ENCODE measurements around the gene CRYAA.
"Not testable (repeated sequence)": the region's sequence is repeated elsewhere in the genome, so short reads cannot be mapped to it uniquely, and the experiment has no call there.

The CRYAA gene

GRCh38 chr21:43168708-43169107 is at the start of gene CRYAA:
TSS of gene CRYAA (plus strand) at chr21:43169008. CDS start at chr21:43169100, 92 bp downstream.
- not testable (repeated sequence) for DNase-seq (ENCODE audit: low read depth); H3K4me3 ChIP-seq (ENCODE audit: low read depth, low read length)

GRCh38 chr21:43130094-43130493 is 38.7 kb upstream of the CRYAA start:
- not testable (repeated sequence) for DNase-seq (ENCODE audit: low read depth); H3K4me3 ChIP-seq (ENCODE audit: low read depth, low read length)

- DNase-seq (ENCODE audit: low read depth); H3K4me3 ChIP-seq (ENCODE audit: low read depth, low read length): not testable (repeated sequence)
Observed at GRCh38 chr21:43134520-43134919, 34.3 kb upstream of the CRYAA start.

DNA sequence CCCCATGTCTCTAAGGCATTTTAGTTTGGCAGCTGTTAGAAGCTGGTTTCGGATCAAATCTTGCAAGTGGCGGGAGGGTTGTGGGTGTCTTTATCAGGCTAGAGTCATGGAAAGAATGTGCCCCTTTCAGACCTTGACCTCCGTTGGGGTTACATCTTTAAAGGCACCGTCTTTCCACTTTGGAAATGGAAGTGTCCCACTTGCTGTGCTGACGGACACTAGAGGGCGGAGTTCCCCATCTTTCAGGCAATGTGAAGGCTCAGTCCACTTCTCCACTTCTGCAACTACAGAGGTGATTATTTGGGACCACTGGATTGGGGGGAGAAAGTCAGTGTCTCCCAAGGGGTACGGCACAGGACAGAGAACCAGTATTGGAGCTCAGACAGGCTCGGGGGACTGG is 29.9 kb upstream of the CRYAA start:
- DNase-seq (ENCODE audit: low read depth); H3K4me3 ChIP-seq (ENCODE audit: low read depth, low read length): not testable (repeated sequence)

DNA sequence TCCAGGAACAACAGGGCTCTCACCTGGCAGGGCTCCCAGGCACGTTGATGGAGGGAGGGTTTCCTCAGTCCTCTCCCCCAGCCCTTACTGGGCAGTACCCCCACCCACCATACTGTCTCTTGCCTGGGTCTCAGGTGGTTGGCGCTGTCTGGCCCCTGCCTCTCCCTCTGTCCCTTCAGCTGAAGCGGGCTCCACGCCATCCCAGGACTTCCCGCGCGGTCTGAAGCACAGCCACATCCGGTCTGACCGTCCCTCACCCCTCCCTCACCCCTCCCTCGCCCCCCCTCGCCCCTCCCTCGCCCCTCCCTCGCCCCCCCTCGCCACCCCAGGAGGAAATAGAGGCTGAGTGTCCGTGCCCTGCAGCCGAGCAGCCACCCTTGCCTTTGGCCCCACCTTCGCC is 27.4 kb upstream of the CRYAA start:
- not testable (repeated sequence) for H3K4me3 ChIP-seq (ENCODE audit: low read depth, low read length); DNase-seq (ENCODE audit: low read depth)

GRCh38 chr21:43146637-43147036 is 22.2 kb upstream of the CRYAA start:
- not testable (repeated sequence) for H3K4me3 ChIP-seq (ENCODE audit: low read depth, low read length); DNase-seq (ENCODE audit: low read depth)

DNA sequence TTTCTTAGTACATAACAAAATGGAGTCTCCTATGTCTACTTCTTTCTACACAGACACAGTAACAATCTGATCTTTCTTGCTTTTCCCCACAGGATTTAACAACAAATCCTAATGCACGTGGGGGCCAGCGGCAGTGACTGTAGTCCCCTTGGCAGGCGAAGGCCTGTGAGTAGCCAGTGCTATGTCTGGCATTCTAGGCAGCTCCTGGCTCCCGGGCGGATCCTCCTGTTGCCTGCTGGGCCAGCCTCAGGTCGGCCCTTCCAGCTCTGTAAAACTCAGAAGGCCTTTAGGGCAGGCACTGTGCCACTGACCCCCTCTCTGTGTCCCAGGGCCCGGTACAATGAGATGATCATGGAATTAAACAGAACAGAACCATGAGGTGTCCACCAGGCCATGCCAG is 20.8 kb upstream of the CRYAA start:
- DNase-seq (ENCODE audit: low read depth): not testable (repeated sequence)

DNA sequence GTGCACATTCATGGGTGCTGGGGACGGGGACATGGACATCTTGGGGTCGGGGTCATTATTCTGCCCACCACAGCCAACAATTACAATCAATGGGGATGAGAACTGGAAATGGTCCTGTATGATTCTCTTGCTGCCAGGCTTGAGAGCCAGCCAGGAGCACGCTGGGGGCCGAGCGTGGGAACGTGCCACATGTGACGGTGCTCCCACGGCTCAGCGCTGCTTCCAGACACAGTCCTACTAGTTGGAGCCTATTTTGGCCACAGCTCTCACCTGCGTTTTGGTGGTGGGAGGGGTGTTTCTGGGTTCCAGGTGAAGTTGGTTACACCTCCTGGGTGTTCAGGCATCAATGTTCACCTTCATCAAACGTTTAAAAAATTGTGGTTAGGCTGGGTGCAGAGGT is 19.5 kb upstream of the CRYAA start:
- DNase-seq (ENCODE audit: low read depth): not testable (repeated sequence)

More for the DNA sequence above, 20.8 kb upstream of the CRYAA start:
- H3K4me3 ChIP-seq (ENCODE audit: low read depth, low read length): not testable (repeated sequence)

GRCh38 chr21:43153601-43154000 is 15.2 kb upstream of the CRYAA start:
- H3K4me3 ChIP-seq (ENCODE audit: low read depth, low read length); DNase-seq (ENCODE audit: low read depth): not testable (repeated sequence)

More for the DNA sequence above, 19.5 kb upstream of the CRYAA start:
- H3K4me3 ChIP-seq (ENCODE audit: low read depth, low read length): not testable (repeated sequence)

- not testable (repeated sequence) for H3K4me3 ChIP-seq (ENCODE audit: low read depth, low read length); DNase-seq (ENCODE audit: low read depth)
Observed at GRCh38 chr21:43159279-43160175, 9.3 kb upstream of the CRYAA start.

- H3K4me3 ChIP-seq (ENCODE audit: low read depth, low read length); DNase-seq (ENCODE audit: low read depth): not testable (repeated sequence)
Observed at GRCh38 chr21:43161826-43162707, 6.7 kb upstream of the CRYAA start.

GRCh38 chr21:43162708-43163205 is 6.1 kb upstream of the CRYAA start:
- not testable (repeated sequence) for DNase-seq (ENCODE audit: low read depth); H3K4me3 ChIP-seq (ENCODE audit: low read depth, low read length)

DNA sequence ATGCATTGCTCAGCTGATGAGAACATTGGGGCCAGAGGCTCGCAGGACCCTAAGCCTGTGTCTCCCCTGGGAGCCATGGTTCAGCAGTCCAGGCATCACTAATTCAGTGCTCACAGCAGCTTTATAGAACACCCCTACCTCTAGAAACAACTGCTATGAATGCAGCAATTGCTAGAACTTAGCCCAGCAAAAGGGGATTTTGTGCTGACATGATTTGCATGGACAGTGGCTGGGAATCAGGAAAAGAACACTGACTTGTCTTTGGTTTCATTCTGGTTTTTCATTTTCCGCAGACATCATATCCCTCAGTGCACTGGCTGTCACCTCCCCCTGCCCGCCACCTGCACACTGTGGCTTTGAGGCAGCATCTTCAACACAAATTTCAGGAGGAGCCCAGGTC is 4.0 kb upstream of the CRYAA start:
- DNase-seq (ENCODE audit: low read depth); H3K4me3 ChIP-seq (ENCODE audit: low read depth, low read length): not testable (repeated sequence)

DNA sequence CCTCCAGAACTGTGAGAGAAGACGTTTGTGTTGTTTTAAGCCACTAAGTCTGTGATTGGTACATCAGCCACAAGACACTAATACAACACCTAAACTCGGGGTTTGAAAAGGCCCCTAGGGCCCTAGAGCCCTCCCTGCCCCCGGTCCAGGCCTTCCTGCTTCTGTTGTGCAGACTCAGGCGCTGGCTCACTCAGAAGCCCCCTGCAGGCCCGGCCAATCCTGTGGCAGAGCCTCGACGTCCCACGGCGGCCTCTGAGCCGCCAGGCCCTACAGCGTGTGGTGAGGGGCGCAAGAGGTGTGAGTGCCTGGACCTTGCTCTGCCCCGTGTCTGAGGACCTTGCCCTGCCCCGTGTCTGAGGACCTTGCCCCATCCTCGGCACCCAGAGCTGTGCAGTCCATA is 3.1 kb upstream of the CRYAA start:
- H3K4me3 ChIP-seq (ENCODE audit: low read depth, low read length): not testable (repeated sequence)

DNA sequence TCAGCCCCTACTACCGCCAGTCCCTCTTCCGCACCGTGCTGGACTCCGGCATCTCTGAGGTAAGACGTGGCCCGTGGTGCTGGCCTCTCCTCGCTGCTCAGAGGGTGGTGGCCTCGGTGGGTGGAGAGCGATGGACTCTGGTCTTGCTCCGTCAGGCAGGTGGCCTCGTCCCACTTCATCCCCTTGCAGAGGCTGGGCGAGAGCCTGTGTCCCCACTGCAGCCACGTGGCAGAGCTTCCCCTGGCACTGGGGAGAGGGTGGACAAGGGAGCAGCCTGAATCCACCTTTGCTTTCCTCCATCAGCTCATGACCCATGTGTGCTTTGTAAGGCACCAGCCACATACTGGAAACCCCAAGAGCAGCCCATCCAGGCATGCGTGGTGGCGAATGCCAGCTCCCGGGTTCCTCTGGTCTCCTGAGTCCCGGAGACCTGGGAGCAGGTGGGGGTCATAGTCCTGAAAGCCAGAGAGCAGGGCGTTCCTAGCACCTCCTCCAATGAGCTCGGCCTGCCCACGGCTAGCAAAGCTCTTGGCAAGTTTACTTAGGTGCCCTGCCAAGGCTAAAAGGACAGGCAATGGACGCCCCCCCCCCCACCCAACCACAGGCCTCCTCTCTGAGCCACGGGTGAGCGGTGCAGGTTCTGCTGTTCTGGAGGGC is 550 bp downstream of the CRYAA start:
- not testable (repeated sequence) for H3K4me3 ChIP-seq (ENCODE audit: low read depth, low read length); DNase-seq (ENCODE audit: low read depth)

More for the DNA sequence above, 3.1 kb upstream of the CRYAA start:
- not testable (repeated sequence) for DNase-seq (ENCODE audit: low read depth)

DNA sequence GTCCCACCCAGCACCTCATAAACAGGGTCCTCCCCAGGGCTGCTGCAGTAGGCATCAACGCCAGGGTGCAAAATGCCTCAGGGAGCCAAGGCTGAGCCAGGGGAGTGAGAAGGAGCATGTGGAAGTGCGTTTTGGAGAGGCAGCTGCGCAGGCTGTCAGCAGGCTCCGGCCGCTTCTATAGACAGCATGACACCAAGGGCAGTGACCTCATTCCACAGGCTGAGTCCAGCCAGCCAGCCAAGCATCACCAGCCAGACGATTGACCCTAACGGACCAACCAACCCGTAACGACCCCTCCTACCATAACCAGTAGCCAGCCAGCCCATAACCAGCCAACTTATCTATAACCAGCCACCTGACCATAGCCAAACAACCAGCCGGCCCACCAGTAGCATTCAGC is 1.1 kb downstream of the CRYAA start:
- not testable (repeated sequence) for H3K4me3 ChIP-seq (ENCODE audit: low read depth, low read length); DNase-seq (ENCODE audit: low read depth)

DNA sequence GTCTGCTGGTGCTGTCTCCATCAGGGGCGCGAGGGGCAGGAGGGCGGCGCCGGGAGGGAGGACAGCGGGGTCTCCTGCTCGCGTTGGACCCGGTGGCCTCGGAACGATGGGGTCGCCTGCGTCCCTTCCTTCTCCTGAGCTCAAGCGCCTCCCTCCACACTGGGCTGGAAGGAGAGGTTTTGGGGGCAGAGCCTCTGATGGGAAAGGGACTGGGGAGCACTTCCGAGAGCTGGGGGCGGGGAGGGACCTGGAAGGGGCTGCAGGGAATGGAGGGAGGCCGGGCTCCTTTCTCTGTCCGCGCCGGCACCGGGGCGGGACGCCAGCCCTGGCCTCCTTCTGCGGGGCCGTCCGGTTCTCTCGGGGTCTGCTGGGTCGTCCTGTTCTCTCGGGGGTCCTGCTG is 4.0 kb downstream of the CRYAA start:
- not testable (repeated sequence) for DNase-seq (ENCODE audit: low read depth); H3K4me3 ChIP-seq (ENCODE audit: low read depth, low read length)

GRCh38 chr21:43173438-43173837 is 4.6 kb downstream of the CRYAA start:
- not testable (repeated sequence) for DNase-seq (ENCODE audit: low read depth)

DNA sequence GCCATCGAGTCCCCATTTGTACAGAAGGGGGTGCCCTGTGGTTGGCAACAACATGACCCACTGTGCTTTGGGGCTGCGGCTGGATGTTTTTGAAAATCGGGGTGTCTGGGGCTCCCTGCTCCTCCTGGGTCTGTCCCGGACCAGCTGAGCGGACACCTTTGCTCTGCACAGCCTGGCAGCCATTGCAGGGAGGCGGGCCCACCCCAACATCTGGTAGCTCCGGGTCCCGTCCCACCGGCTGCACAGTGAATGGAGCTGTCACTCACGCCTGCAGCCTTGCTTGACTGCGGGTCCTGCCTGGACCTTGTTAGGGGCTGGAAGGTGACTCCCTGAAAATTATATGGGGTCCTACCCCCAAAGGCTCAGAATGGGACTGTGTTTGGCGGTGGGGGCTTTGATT is 5.1 kb downstream of the CRYAA start:
- DNase-seq (ENCODE audit: low read depth): not testable (repeated sequence)

More at GRCh38 chr21:43173438-43173837, 4.6 kb downstream of the CRYAA start:
- not testable (repeated sequence) for H3K4me3 ChIP-seq (ENCODE audit: low read depth, low read length)

More for the DNA sequence above, 5.1 kb downstream of the CRYAA start:
- H3K4me3 ChIP-seq (ENCODE audit: low read depth, low read length): not testable (repeated sequence)

Measured in LNCaP clone FGC (cell line).